GM12878 (cell line): Measurements from ENCODE around the gene KCNAB2. TPM values are rescaled to one million over a fixed set of nuclear protein-coding genes. Genes with fewer than 3 reads are reported as not detected.

Experiments used
- ASH2L ChIP-seq: fragments of 300-600, 200-600 bp; sonication (generic); IDR thresholded peaks from 2 replicates; pipeline ENCODE4 v1.6.1; 2017; ENCODE audit warnings: low read depth, mild to moderate bottlenecking, borderline replicate concordance
- MYC ChIP-seq: IDR thresholded peaks from 2 replicates; pipeline ENCODE4 v1.6.1; 2011; ENCODE audit warnings: mild to moderate bottlenecking, low read length, moderate library complexity, inconsistent platforms; ENCODE audit not compliant: insufficient read depth, insufficient replicate concordance, insufficient read length, severe bottlenecking
- NFIC ChIP-seq: IDR thresholded peaks from 2 replicates; pipeline ENCODE4 v1.6.1; 2012; ENCODE audit warnings: low read depth, mild to moderate bottlenecking, inconsistent platforms, low read length, moderate library complexity
- ZBTB4 ChIP-seq: fragments of 450-650 bp; formaldehyde crosslinking; IDR thresholded peaks from 2 replicates; pipeline ENCODE4 v1.4.0; 2022; ENCODE audit warnings: mild to moderate bottlenecking, moderate library complexity
- ZNF622 ChIP-seq: fragments of 450-650 bp; IDR thresholded peaks from 2 replicates; pipeline ENCODE4 v1.6.1; 2017; ENCODE audit warnings: mild to moderate bottlenecking, inconsistent platforms
- ZSCAN29 ChIP-seq: fragments of 450-650 bp; IDR thresholded peaks from 2 replicates; pipeline ENCODE4 v1.6.1; 2017; ENCODE audit warnings: mild to moderate bottlenecking, moderate library complexity
- polyA plus RNA-seq, 11 experiments: library from polyadenylated mRNA; depleted of rRNA in 4 of 11; unstranded in 6 of 11; stranded (reverse) in 5 of 11; fragments of >200 nt; fragmentation: Nextera tagmentation in 4 of 11; fragmentation: Illumina TruSeq in 1 of 11; extraction: Ambion mirVana in 4 of 11; extraction: Trizol in 1 of 11; gene quantifications; 1 replicate in 1 of 11; 2 replicates in 10 of 11; pipeline versions ENCODE4 v1.2.1 to v1.2.3, GENCODE V29; 2011 to 2016; ENCODE audit warnings: inconsistent platforms in 2 of 11, missing spikeins in 2 of 11, low read depth in 1 of 11
- total RNA-seq, 4 experiments: library from RNA; depleted of rRNA in 3 of 4; stranded (reverse); fragments of >200 nt in 3 of 4; fragmentation: Illumina TruSeq in 1 of 4; extraction: Trizol in 1 of 4; gene quantifications; 2 replicates each; pipeline versions ENCODE4 v1.2.1 to v1.2.3, GENCODE V29; 2013 to 2021
- TF ChIP-seq, protein P1 (sequence below): fragments of 450-650 bp; formaldehyde crosslinking; IDR thresholded peaks from 2 replicates; pipeline ENCODE4 v1.4.0; 2020; ENCODE audit warnings: mild to moderate bottlenecking, moderate library complexity
- TF ChIP-seq, protein P2 (sequence below): fragments of 450-650 bp; IDR thresholded peaks from 2 replicates; pipeline ENCODE4 v1.6.1; 2017; ENCODE audit warnings: mild to moderate bottlenecking, moderate library complexity

Gene KCNAB2
- total and polyA plus RNA-seq, 10 of the 15 experiments (the other 5 are each of a cell fraction or from before 2014, with no cell fraction given) = 2.9 to 123 (median 62.4) TPM

DNA sequence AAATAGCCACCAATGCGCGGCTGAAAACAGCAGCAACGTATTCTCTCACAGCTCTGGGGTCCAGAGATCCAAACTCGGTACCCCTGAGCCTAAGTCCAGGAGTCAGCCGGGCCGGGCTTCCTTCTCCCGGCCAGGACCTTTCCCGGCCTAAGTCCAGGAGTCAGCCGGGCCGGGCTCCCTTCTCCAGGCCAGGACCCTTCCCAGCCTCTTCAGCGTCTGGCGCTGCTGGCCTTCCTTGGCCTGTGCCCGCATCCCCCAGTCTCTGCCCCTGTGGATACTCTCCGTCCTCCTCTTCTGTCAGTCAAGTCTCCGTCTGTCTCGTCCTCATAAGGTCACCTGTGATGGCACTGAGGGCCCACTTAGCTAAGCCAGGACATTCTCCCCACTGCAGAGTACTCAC is 32.2 kb downstream of the KCNAB2 start (continued):
- TF ChIP-seq, protein P1, sequence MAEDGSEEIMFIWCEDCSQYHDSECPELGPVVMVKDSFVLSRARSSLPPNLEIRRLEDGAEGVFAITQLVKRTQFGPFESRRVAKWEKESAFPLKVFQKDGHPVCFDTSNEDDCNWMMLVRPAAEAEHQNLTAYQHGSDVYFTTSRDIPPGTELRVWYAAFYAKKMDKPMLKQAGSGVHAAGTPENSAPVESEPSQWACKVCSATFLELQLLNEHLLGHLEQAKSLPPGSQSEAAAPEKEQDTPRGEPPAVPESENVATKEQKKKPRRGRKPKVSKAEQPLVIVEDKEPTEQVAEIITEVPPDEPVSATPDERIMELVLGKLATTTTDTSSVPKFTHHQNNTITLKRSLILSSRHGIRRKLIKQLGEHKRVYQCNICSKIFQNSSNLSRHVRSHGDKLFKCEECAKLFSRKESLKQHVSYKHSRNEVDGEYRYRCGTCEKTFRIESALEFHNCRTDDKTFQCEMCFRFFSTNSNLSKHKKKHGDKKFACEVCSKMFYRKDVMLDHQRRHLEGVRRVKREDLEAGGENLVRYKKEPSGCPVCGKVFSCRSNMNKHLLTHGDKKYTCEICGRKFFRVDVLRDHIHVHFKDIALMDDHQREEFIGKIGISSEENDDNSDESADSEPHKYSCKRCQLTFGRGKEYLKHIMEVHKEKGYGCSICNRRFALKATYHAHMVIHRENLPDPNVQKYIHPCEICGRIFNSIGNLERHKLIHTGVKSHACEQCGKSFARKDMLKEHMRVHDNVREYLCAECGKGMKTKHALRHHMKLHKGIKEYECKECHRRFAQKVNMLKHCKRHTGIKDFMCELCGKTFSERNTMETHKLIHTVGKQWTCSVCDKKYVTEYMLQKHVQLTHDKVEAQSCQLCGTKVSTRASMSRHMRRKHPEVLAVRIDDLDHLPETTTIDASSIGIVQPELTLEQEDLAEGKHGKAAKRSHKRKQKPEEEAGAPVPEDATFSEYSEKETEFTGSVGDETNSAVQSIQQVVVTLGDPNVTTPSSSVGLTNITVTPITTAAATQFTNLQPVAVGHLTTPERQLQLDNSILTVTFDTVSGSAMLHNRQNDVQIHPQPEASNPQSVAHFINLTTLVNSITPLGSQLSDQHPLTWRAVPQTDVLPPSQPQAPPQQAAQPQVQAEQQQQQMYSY (CRISPR knock-in tag) = no peak
- TF ChIP-seq MYC (no peak), NFIC (no peak), ZNF622 (no peak), ZSCAN29 (no peak), ZBTB4 (no peak), ASH2L (no peak)
- TF ChIP-seq, protein P2, sequence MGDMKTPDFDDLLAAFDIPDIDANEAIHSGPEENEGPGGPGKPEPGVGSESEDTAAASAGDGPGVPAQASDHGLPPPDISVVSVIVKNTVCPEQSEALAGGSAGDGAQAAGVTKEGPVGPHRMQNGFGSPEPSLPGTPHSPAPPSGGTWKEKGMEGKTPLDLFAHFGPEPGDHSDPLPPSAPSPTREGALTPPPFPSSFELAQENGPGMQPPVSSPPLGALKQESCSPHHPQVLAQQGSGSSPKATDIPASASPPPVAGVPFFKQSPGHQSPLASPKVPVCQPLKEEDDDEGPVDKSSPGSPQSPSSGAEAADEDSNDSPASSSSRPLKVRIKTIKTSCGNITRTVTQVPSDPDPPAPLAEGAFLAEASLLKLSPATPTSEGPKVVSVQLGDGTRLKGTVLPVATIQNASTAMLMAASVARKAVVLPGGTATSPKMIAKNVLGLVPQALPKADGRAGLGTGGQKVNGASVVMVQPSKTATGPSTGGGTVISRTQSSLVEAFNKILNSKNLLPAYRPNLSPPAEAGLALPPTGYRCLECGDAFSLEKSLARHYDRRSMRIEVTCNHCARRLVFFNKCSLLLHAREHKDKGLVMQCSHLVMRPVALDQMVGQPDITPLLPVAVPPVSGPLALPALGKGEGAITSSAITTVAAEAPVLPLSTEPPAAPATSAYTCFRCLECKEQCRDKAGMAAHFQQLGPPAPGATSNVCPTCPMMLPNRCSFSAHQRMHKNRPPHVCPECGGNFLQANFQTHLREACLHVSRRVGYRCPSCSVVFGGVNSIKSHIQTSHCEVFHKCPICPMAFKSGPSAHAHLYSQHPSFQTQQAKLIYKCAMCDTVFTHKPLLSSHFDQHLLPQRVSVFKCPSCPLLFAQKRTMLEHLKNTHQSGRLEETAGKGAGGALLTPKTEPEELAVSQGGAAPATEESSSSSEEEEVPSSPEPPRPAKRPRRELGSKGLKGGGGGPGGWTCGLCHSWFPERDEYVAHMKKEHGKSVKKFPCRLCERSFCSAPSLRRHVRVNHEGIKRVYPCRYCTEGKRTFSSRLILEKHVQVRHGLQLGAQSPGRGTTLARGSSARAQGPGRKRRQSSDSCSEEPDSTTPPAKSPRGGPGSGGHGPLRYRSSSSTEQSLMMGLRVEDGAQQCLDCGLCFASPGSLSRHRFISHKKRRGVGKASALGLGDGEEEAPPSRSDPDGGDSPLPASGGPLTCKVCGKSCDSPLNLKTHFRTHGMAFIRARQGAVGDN = no peak
